ENCODE measurements around the gene TRAP1.

TRAP1 gene

DNA sequence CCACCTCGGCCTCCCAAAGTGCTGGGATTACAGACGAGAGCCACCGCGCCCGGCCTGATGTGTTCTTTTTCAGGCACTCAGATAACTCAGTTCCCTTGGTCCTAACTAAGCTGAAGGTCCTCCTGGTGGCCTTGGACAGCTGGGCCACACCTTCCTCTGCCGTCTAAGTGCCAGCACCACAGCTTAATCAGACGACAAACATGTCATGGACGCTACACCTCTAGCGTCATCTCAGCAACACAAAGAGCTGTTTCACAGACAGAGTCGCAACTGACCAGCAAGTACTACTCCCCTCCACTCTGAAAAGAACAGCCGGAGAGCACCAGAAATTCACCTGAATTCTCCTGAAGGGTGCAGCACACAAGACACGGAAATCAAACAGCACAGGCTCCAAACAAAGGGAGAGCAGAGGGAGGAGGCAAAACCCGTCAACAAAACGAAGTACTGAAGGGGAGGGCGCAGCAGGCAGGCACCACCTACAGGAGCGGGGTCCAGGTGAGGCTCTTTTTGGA, 4.4 kb downstream of the TRAP1 start:
- DNase-seq = no peak

DNA sequence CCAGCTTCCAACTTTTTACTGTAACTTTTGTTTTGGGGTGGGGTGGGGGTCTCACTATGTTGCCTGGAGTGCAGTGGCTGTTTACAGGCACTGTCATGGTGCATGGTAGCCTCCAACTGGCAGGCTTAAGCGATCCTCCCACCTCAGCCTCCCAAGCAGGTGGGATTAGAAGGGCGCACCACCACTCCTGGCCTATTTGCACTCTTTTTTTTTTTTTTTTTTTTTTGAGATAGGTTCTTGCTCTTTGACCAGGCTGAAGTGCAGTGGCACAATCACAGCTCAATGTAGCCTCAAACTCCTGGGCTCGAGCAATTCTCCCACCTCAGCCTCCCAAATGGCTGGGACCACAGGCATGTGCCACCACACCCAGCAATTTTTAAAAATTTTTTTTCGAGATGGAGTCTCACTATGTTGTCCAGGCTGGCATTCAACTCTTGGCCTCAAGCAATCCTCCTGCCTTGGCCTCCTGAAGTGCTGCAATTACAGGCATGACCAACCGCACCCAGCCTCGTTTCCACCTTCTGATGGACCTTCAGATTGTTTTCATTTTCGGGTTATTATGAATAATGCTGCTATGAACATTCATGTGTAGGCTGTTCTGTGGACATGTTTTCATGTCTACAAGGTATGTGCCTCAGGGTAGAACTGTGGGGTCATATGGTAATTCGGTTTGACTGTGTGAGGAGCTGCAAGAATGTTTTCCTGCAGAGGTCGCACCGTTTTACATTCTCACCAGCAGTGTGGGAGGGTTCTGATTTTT, 10.9 kb downstream of the TRAP1 start:
- no peak for DNase-seq

DNA sequence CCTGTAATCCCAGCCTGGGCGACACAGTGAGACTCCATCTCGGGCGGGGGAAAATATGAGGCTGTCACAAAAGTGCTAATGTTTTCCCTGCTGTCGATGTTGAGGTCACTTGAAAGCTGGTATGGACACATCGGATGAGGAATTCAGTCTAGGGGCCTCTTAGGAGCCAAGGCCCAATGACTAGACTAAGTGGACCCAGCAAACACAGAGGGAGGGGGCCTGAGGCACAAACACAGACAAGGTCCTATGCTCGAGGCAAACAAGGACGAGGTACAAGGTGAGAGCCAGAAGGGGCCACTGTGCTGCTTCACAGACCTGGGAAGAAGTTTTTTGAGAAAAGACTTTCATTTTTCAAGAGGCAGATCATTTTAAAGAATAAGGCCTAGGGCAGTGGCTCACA, 15.2 kb downstream of the TRAP1 start:
- no peak for DNase-seq

DNA sequence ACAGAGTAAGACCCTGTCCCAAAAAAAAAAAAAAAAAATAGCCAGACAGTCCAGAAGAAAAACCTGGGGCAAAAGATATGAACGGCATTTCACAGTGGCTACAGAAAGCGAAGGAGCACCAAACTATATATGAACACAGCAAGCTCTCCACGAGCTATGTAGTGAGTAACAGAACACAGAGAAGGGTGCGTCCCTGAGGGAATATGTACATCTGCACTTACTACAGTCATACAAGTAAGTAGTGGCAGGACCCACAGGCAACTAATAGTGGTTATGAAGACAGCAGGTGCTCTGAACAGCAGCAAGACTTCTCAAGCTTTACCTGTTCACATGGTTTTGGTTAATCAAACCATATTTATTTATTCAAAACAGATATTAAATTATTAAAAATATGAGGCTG, 15.8 kb downstream of the TRAP1 start:
- no peak for DNase-seq

DNA sequence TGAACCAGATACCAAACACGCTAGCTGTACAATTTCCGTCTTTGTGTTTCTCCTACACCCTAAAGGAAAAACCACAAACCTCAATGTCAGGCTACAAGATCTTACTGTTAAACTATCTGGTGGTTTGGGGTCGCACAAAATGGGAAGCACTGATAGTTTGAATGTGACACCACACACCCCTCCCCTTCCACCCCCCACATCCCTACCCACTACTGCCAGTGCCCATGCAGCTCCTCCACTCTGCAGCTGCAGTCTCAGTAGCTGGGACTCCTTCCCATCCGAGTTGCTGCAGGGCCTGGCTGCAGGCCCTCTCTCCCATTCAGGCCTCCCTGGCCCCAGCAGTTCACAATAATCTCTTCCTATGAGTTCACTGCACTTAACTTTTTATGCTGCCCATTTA, 18.4 kb downstream of the TRAP1 start:
- no peak for DNase-seq

DNA sequence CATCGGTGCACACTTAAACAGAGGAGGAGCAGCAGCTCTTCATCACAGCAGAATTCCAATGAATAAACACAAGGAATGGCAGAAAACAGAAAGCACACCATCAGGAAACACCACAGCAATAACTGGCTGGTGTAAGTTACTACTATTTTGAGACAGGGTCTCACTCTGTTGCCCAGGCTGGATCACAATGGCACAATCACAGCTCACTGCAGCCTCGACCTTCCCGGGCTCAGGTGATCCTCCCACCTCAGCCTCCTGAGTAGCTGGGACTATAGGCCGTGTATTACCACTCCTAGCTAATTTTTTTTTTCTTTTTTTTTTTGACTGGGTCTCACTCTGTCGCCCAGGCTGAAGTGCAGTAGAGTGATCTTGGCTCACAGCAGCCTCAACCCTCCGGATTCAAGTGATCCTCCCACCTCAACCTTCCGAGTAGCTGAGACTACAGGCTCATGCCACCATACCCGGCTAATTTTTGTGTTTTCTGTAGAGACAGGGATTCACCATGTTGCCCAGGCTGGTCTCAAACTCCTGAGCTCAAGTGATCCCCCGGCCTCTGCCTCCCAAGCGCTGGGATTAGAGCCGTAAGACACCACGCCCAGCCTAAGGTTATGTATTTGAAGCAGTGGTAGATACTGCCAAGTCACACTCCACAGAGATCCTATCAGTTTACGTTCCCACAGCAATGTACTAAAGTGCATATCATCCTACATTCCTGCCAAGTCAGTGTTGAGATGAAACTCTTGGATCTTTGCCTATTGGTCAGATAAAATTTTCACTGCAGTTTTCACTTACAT, 20.7 kb downstream of the TRAP1 start:
- no peak for DNase-seq

DNA sequence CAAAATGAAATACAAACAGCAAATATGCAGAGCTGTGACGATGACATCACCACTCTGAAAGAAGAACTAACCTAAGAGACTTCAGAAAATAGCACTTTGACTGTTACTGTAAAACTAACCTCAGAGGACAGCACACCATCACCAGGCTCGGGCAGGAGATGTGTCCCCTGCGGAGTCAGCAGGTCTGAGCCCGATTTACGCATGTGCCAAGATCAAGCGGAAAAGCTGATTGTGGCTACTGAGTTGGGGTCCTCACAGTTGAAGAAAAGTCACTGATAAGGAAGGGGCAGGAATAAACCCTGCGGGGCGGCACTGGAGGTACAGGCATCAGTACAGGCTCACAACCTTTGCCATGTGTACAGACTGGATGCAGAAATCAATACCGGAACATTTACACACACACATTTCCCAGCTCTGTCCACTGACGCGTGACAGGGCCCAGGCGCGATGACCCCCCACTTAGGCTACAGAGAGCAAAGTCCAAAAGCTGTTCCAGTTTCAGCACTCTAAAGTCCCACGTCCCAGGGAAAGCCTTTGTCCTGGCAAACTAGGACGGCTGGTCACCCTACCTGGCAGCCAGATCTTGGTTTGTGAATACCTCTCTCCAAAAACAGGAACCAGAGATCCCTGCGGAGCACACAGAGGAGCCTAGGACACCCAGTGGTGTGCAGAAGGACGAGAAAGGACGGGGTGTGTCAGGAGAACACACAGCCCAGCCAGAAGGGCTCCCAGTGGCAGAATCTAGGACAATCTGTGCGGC, 21.5 kb downstream of the TRAP1 start:
- no peak for DNase-seq

DNA sequence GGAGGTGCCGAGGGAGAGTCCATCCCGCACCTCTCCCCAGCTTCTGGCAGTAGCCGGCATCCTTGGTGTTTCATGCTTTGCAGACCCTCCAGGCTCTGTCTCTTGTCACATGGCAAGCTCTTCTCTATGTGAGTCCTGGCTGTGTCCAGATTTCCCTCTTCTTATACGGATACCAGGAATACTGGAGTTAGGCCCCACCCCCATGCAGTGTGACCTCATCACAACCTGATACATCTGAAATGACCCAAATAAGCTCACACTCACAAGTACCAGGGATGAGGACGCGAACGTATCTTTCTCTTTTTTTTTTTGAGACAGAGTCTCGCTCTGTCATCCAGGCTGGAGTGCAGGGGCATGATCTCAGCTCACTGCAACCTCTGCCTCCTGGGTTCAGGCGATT, 23.3 kb downstream of the TRAP1 start:
- no peak for DNase-seq

DNA sequence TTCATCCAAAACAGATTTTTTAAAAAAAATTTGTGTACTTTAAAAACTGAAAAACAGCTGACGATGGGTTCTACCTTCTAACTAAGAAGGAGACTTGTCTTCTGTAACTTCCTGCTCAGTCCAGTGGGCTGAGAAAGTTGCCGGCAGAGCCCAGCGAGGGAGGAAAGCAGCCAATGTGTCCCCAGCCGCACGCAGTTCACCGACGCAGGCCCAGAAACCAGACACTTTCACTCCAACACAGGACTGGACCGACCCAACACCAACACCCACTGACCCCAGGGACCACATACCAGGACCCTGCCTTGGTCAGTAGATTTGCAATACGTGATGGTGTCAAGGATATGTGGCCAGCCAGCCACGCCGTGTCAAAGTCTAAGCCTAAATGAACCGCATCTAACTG, 25.6 kb downstream of the TRAP1 start:
- no peak for DNase-seq

DNA sequence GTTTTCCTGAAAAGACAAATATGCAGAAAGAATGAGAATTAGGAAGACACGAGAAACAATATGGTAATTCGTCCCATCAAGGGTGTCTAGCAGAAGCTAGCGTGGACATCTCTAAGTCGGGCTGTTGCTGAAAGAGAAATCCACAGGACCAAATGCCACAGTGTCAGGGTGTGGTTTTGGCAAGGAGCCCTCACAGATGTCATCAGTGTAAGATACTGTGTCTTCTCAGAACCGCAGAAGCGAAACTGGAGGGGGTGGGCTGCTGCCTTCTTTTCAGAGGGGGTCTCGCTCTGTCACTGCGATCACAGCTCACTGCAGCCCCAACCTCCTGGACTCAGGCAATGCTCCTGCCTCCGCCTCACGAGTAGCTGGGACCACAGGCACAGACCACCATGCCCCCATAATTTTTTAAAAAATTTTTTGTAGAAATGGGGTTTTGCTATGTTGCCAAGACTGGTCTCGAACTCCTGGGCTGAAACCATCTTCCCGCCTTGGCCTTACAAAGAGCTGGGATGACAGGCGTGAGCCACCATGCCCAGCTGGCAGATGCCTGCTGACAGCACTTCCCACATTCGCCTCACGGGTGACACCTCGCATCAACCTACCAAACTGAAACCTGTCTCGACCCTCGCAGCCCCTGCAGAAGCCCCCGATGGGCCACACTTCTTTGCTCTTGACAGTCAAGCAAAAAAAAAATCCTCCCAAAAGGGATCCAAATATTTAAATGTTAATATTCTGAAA, 26.2 kb downstream of the TRAP1 start:
- DNase-seq = no peak

DNA sequence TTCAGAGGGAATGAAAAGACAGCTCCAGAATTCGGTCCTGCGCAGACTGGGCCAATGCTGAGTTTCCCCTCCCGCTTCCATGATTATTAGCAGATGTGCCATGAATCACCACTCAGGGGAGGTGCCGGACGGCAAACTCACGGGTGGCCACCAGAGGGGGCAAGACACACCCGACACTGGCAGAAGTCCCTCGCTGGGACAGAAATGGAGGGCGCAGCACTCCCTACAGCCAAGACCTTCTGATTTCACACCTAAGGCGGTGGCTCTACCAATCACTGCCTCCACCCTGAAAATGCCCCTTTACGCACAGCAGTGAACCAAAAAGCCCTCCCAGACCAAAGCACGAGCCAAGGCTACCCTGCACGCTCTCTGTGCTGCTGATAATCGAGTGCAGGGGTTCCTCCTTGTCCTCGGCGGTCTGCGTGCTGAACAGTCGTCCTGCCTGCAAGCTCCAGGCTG, 26.8 kb downstream of the TRAP1 start:
- DNase-seq = peak; percentile 89 to 91

DNA sequence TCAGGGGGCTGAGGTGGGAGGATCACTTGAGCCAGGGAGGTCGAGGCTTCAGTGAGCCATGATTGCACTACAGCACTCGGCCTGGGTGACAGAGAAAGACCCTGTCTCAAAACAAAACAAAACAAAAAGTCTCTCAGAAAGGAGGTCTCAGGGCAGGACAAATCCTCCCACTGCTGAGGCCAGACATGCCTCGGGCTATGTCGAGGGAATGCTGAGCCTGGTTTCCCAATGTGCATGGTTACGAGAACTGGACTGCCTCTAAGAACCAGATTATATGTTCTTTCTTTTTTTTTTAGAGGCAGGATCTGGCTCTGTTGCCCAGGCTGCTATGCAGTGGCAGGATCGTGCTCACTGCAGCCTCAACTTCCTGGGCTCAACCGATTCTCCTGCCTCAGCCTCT, 27.6 kb downstream of the TRAP1 start:
- DNase-seq = no peak

DNA sequence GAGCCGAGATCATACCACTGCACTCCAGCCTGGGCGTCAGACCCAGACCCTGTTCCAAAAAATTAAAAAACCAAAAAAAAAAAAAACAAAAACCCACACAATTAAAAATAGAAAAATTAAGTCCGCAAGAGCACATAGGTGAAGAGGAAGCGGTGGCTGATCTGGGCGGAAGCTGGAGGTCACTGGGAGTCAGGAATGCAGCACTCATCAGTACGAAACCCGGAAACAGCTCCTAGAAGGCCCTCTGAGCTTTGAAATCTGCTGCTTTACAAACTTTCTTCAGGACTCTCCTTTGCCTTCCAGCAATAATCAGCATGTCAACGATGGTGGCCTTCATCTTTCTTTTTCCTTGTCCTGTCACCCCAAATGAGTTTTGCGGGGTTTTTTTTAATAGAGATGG, 29.5 kb downstream of the TRAP1 start:
- DNase-seq = no peak

DNA sequence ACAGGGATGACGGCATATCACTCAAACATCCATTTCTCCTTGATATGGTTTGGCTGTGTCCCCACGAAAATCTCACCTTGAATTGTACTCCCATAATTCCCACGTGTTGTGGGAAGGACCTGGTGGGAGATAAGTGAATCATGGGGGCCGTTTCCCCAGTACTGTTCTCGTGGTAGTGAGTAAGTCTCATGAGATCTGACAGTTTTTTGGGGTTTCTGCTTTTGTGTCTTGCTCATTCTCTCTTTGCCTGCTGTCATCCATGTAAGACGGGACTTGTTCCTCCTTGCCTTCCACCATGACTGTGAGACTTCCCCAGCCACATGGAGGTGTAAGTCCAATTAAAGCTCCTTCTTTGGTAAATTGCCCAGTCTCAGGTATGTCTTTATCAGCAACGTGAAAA, 30.3 kb downstream of the TRAP1 start:
- no peak for DNase-seq

DNA sequence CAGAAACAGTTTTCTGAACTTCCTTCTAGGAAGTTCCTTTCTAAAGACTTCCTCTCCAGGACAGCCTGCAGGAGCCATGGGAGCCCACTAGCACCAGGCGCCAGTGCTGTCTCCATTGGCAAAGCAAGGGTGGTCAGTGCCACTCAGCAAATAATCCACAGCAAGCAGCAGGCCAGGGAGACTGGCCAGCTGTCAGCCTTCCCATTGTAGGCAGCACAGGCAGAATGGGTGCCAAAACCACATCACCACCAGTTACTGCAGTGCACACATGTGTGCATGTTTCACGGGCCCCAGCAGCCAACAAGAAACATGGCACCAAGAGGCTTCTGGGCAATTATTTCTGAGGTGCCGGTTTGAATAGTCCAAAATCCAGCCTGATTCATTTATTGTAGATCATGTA, 36.1 kb downstream of the TRAP1 start:
- DNase-seq = no peak

DNA sequence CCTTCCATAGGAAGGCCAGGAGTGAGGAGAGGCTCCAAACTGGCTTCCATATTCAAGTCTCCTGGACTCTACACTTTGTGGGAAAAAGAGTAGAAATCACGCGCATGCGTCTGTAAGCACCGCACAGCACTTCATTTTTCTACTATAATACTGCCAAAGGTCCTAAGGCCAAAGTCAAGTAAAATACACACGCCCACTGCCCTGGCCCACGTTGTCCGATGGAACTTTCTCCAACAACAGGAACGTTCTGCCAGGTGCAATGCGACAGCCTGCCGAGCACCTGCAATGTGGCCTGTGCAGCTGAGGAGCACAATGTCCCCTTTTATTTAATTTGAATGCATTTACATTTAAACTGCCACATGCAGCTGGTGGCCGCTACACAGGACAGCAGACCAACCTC, 39.3 kb downstream of the TRAP1 start:
- DNase-seq = no peak

DNA sequence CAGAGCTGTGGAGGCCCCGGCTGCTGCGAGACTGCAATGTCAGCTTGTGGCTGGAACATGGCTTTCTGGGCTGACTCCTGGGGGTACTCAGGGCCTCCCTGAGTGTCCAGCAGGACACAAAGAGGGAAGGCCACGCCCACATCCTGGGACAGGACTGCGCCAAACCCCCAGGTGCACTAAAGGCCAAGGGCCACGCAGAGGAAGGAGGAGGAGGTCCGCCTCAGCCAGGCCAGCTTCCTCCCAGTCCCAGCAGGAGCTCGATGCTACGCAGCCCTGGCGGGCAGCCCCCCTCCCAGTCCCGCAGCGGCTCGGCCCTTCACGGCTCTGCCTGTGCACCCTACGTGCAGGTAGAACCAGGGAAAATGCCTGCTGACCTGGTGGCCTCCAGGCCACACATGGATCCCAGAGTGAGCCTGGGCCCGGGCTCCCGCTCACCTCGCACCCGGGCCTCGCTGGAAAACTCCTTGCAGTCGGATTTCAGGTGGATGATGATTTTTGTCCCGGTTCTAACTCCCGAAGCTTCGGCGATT, 41.7 kb downstream of the TRAP1 start:
- no peak for DNase-seq

DNA sequence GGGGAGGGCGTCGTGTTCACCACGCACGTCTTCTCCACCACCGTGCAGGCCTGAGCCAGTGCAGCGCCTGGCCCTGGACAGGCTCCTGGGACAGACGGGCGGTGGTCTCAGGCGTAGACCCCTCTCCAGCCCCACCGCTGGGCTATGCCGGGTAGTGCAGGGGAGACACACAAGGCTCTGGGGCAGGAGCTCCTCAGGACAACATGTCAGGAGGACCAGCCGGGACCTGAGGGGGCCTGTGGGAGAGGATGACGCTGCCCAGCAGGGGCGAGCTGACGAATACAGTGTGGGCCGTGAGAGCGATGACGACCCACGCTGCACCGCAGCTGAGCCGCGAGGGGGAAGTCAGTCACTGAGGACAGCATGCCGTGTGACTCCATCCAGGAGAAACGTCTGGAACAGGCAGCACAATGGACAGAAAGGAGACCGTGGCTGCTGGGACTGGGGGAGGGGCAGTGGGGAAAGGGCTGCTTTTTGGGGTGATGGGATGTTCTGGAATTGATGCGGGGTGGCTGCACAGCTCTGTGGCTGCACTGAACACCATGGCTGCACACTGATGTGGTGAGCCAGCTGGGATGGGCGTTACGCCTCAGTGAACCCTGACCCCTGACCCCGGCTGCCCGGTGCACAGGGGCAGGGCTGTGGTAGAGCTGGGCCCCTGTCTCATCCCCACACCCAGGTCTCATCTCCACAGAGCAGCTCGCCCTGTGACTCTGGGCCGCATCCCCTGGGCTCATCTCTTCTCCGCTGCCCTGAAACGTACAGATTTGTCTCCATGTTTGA, 42.6 kb downstream of the TRAP1 start:
- no peak for DNase-seq

DNA sequence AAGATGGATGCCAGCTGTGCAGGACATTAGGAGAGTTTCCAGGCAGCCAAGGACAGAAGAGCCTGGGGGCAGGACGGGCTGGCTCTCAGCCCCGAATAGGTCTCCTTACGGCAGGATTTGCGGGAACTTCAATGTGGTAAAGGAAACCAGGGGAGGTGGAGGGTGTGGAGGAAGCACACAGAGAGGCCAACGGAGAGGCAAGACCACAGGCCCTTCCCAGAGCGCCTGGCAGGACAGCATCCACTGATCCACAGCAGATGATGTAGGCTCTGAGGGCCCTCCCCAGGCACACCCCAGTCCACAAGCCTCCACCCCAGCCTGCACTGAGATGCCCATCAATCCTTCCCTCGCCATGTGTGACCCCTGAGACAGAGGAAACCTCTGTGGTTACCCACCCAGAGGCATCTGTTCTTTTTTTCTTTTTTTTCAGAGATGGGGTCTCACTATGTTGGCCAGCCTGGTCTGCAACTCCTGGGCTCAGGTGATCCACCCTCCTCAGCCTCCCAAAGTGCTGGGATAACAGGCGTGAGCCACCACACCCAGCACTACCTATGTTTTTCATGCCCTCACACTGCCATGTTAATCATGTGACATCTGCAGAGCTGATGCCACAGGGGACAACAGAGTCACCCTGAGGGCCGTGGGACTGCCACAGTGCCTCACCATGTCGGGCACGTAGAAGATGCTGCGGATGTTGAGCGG, 43.5 kb downstream of the TRAP1 start:
- no peak for DNase-seq

DNA sequence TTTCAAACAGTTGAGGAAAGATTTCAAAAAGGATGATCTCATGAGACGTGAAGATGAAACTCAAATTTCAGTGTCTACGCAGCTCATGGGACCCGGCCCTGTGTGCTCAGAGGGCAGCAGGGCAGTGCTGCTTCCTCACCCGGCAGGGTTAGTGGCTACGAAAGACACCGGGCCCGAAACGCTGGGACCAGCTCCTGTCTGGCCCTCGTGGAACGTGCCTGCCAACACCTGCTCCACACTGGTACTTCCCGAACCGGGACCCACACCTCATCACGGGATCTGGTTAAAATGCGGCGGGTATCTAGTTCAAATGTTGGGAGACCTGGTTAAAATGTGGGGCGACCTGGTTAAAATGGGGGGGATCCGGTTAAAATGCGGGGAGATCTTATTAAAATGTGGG, 44.1 kb downstream of the TRAP1 start:
- DNase-seq = no peak

DNA sequence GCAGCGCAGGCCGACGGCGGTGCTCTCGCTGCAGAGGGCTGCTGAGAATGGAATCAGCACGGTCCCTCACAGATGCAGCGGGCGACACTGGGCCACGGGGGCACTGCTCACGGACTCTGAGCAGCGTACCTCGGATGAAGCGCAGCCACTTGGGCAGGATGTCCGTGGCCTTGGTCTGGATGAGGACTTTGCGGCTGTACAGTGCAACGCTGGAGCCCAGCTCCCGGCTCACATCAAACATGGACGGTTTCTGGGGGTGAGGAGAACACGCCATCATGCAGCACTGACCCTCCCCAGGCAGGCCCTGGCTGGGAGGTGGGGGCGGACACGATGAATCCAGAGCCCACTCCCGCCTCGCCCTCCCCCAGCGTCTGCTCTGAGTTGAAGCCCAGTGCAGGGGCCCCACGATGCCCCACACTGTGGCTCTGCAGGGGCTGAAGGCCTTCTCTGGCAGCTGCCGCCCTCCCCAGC, 44.7 kb downstream of the TRAP1 start:
- no peak for DNase-seq
